Measurements from ENCODE around the gene RPS19.

RPS19 gene

GRCh38 chr19:41859618-41860418 is at the start of gene RPS19:
Gene RPS19, plus strand, starts transcription at chr19:41860255. Its CDS starts 520 bp downstream, at chr19:41860775.
- peak; percentile 96 to 98 for DNase-seq (ENCODE audit: low read depth in 2 of 2)

GRCh38 chr19:41810301-41810700 is 49.8 kb upstream of the RPS19 start:
- no peak for DNase-seq (ENCODE audit: low read depth in 2 of 2)

GRCh38 chr19:41811036-41811435 is 49.0 kb upstream of the RPS19 start:
- no peak for DNase-seq (ENCODE audit: low read depth in 2 of 2)

- DNase-seq (ENCODE audit: low read depth in 2 of 2): no peak
Observed at GRCh38 chr19:41811981-41812380, 48.1 kb upstream of the RPS19 start.

- no peak for DNase-seq (ENCODE audit: low read depth in 2 of 2)
Observed at GRCh38 chr19:41813911-41814310, 46.1 kb upstream of the RPS19 start.

- no peak for DNase-seq (ENCODE audit: low read depth in 2 of 2)
Observed at GRCh38 chr19:41815301-41815700, 44.8 kb upstream of the RPS19 start.

- DNase-seq (ENCODE audit: low read depth in 2 of 2): no peak
Observed at GRCh38 chr19:41816761-41817160, 43.3 kb upstream of the RPS19 start.

- DNase-seq (ENCODE audit: low read depth in 2 of 2): peak in 1 of 2 donors; percentile 30
Observed at GRCh38 chr19:41821003-41821735, 38.9 kb upstream of the RPS19 start.

- no peak for DNase-seq (ENCODE audit: low read depth in 2 of 2)
Observed at GRCh38 chr19:41837981-41838708, 21.9 kb upstream of the RPS19 start.

GRCh38 chr19:41839211-41839610 is 20.8 kb upstream of the RPS19 start:
- no peak for DNase-seq (ENCODE audit: low read depth in 2 of 2)

- DNase-seq (ENCODE audit: low read depth in 2 of 2): no peak
Observed at GRCh38 chr19:41843371-41843770, 16.7 kb upstream of the RPS19 start.

GRCh38 chr19:41844601-41845000 is 15.5 kb upstream of the RPS19 start, which contains the start of gene LYPD4:
Gene LYPD4, minus strand, starts transcription at chr19:41844683. Its CDS starts 5,398 bp downstream, at chr19:41839285.
- no peak for DNase-seq (ENCODE audit: low read depth in 2 of 2)

- DNase-seq (ENCODE audit: low read depth in 2 of 2): no peak
Observed at GRCh38 chr19:41845001-41845050, 15.2 kb upstream of the RPS19 start, which contains the start of gene DMRTC2. Gene DMRTC2, plus strand, starts transcription at chr19:41845042. Its CDS starts 2,387 bp downstream, at chr19:41847429.

GRCh38 chr19:41845051-41845590 is 14.9 kb upstream of the RPS19 start:
- DNase-seq (ENCODE audit: low read depth in 2 of 2): no peak

GRCh38 chr19:41847351-41848105 is 12.5 kb upstream of the RPS19 start:
- DNase-seq (ENCODE audit: low read depth in 2 of 2): no peak

- no peak for DNase-seq (ENCODE audit: low read depth in 2 of 2)
Observed at GRCh38 chr19:41848666-41849065, 11.4 kb upstream of the RPS19 start.

GRCh38 chr19:41849067-41849466 is 11.0 kb upstream of the RPS19 start:
- DNase-seq (ENCODE audit: low read depth in 2 of 2): no peak

- no peak for DNase-seq (ENCODE audit: low read depth in 2 of 2)
Observed at GRCh38 chr19:41850381-41850780, 9.7 kb upstream of the RPS19 start.

GRCh38 chr19:41851456-41851855 is 8.6 kb upstream of the RPS19 start:
- no peak for DNase-seq (ENCODE audit: low read depth in 2 of 2)

GRCh38 chr19:41853344-41853743 is 6.7 kb upstream of the RPS19 start:
- no peak for DNase-seq (ENCODE audit: low read depth in 2 of 2)

GRCh38 chr19:41853768-41854167 is 6.3 kb upstream of the RPS19 start:
- DNase-seq (ENCODE audit: low read depth in 2 of 2): no peak

GRCh38 chr19:41859213-41859617 is 840 bp upstream of the RPS19 start:
- DNase-seq (ENCODE audit: low read depth in 2 of 2): no peak

Measured in stimulated activated CD4-positive, alpha-beta T cell treated with anti-CD3 and anti-CD28 coated beads, Interleukin-4, amount 100 ng/mL, for 48 hours (primary cell).